ENCODE results near the gene CES3. TPM values are rescaled to one million over a fixed set of nuclear protein-coding genes. Genes with fewer than 3 reads are reported as not detected.
"Not testable (repeated sequence)": the region's sequence is repeated elsewhere in the genome, so short reads cannot be mapped to it uniquely, and the experiment has no call there.

Gene CES3
- total RNA-seq, 1 donor from 2014 or later: 1.0 TPM

- DNase-seq: no peak
- TF ChIP-seq CTCF (IDR thresholded peaks at IDR 0.05; ENCODE audit: borderline replicate concordance): no peak
- Histone ChIP-seq H3K4me1 (no peaks in the 10 kb centered on the region), H3K4me3 (no peak overlapping the region), H3K9me3 (replicated peaks) (no peaks in the 10 kb centered on the region), H3K27me3 (ENCODE audit: low read depth) (no peaks in the 10 kb centered on the region), H3K27ac (replicated peaks) (no peak overlapping the region), H3K36me3 (no peaks in the 10 kb centered on the region)
- intact Hi-C loops (cut with micrococcal nuclease): no loop called here
Observed at GRCh38 chr16:66984892-66985311, 23.8 kb downstream of the CES3 start.

GRCh38 chr16:66986559-66986958 is 25.5 kb downstream of the CES3 start:
- no peak for DNase-seq
- TF ChIP-seq CTCF (IDR thresholded peaks at IDR 0.05; ENCODE audit: borderline replicate concordance): no peak
- H3K27me3 ChIP-seq (ENCODE audit: low read depth): no peaks in the 10 kb centered on the region
- H3K4me1 ChIP-seq: no peaks in the 10 kb centered on the region
- no peak overlapping the region for H3K4me3 ChIP-seq
- no peaks in the 10 kb centered on the region for H3K9me3 ChIP-seq (replicated peaks)
- H3K27ac ChIP-seq (replicated peaks): no peak overlapping the region
- no peaks in the 10 kb centered on the region for H3K36me3 ChIP-seq
- intact Hi-C loops (cut with micrococcal nuclease): no loop called here

GRCh38 chr16:66988197-66988788 is 27.2 kb downstream of the CES3 start, which contains the start of gene CES4A:
CES4A (plus strand) TSS chr16:66988589; CDS start chr16:66988773, 184 bp downstream.
- H3K4me3 ChIP-seq: no peak within 1 kb of the TSS
- DNase-seq: no peak
- no peaks in the 10 kb centered on the region for H3K9me3 ChIP-seq (replicated peaks)
- intact Hi-C loops (cut with micrococcal nuclease): no loop called here
- no peaks in the 10 kb centered on the region for H3K27me3 ChIP-seq (ENCODE audit: low read depth)
- no peaks in the 10 kb centered on the region for H3K36me3 ChIP-seq
- no peaks in the 10 kb centered on the region for H3K4me1 ChIP-seq
- H3K27ac ChIP-seq (replicated peaks): no peak within 1 kb of the TSS
- TF ChIP-seq CTCF (IDR thresholded peaks at IDR 0.05; ENCODE audit: borderline replicate concordance): no peak

- no peak for TF ChIP-seq CTCF (IDR thresholded peaks at IDR 0.05; ENCODE audit: borderline replicate concordance)
- no peaks in the 10 kb centered on the region for H3K9me3 ChIP-seq (replicated peaks)
- no peak overlapping the region for H3K4me3 ChIP-seq
- DNase-seq: no peak
- H3K27me3 ChIP-seq (ENCODE audit: low read depth): no peaks in the 10 kb centered on the region
- H3K36me3 ChIP-seq: no peaks in the 10 kb centered on the region
- intact Hi-C loops (cut with micrococcal nuclease): no loop called here
- no peak overlapping the region for H3K27ac ChIP-seq (replicated peaks)
- H3K4me1 ChIP-seq: peaks cover 8% of the 10 kb centered on the region
Observed at GRCh38 chr16:66991545-66992077, 30.5 kb downstream of the CES3 start.

- H3K4me3 ChIP-seq; H3K36me3 ChIP-seq; H3K27ac ChIP-seq (replicated peaks); intact Hi-C loops (cut with micrococcal nuclease); H3K9me3 ChIP-seq (replicated peaks); DNase-seq; H3K27me3 ChIP-seq (ENCODE audit: low read depth): not testable (repeated sequence)
- peaks cover 19% of the 10 kb centered on the region for H3K4me1 ChIP-seq
Observed at GRCh38 chr16:66993558-66993957, 32.5 kb downstream of the CES3 start.

- H3K27ac ChIP-seq (replicated peaks): peak overlapping the region; percentile 83
- H3K27me3 ChIP-seq (ENCODE audit: low read depth): peaks cover 10% of the 10 kb centered on the region
- TF ChIP-seq CTCF (IDR thresholded peaks at IDR 0.05; ENCODE audit: borderline replicate concordance): no peak
- no peak overlapping the region for H3K4me3 ChIP-seq
- H3K36me3 ChIP-seq: no peaks in the 10 kb centered on the region
- intact Hi-C loops (cut with micrococcal nuclease): no loop called here
- peak; percentile 29 for DNase-seq
- no peaks in the 10 kb centered on the region for H3K9me3 ChIP-seq (replicated peaks)
- H3K4me1 ChIP-seq: peaks cover 36% of the 10 kb centered on the region
Observed at GRCh38 chr16:66996324-66996982, 35.4 kb downstream of the CES3 start.
